Activated CD8-positive, alpha-beta memory T cell treated with anti-CD3 and anti-CD28 coated beads, Interleukin-2, amount 50 U/mL, for 4 hours (primary cell): ENCODE measurements around the gene HSPBP1.
A peak's percentile ranks its signal among the peaks of the same experiment; 100 is the strongest.
"Not testable (repeated sequence)": the region's sequence is repeated elsewhere in the genome, so short reads cannot be mapped to it uniquely, and the experiment has no call there.

ENCODE experiments used
- DNase-seq: peaks from one replicate; pipeline ENCODE4 v3.0.0-alpha.2; 2020

The HSPBP1 gene

GRCh38 chr19:55279770-55280643 lies at the start of gene HSPBP1:
TSS of gene HSPBP1 (minus strand) at chr19:55280110. CDS start at chr19:55279608, 502 bp downstream.
- peak; percentile 92 for DNase-seq

GRCh38 chr19:55328774-55329318 lies 48.9 kb upstream of the HSPBP1 start:
- not testable (repeated sequence) for DNase-seq

- no peak for DNase-seq
These were observed 45.3 kb upstream of the HSPBP1 start, which contains the start of gene TMEM150B for GRCh38 chr19:55325172-55325571. TSS of gene TMEM150B (minus strand) at chr19:55325341. CDS start at chr19:55321036, 4,305 bp downstream.

- DNase-seq: no peak
These were observed 44.8 kb upstream of the HSPBP1 start for GRCh38 chr19:55324662-55325061.

- DNase-seq: no peak
These were observed 42.4 kb upstream of the HSPBP1 start for GRCh38 chr19:55322204-55322885.

- DNase-seq: no peak
These were observed 41.7 kb upstream of the HSPBP1 start for GRCh38 chr19:55321466-55322137.

GRCh38 chr19:55320844-55321419 lies 41.0 kb upstream of the HSPBP1 start:
- no peak for DNase-seq

GRCh38 chr19:55319785-55320184 lies 39.9 kb upstream of the HSPBP1 start:
- DNase-seq: no peak

GRCh38 chr19:55316646-55317045 lies 36.7 kb upstream of the HSPBP1 start:
- DNase-seq: no peak

- DNase-seq: no peak
These were observed 36.1 kb upstream of the HSPBP1 start for GRCh38 chr19:55315956-55316525.

GRCh38 chr19:55314396-55314795 lies 34.5 kb upstream of the HSPBP1 start:
- DNase-seq: no peak

- no peak for DNase-seq
These were observed 33.0 kb upstream of the HSPBP1 start for GRCh38 chr19:55312621-55313512.

GRCh38 chr19:55311797-55312196 lies 31.9 kb upstream of the HSPBP1 start:
- no peak for DNase-seq

GRCh38 chr19:55311397-55311796 lies 31.5 kb upstream of the HSPBP1 start:
- DNase-seq: no peak

- DNase-seq: no peak
These were observed 30.6 kb upstream of the HSPBP1 start for GRCh38 chr19:55310498-55310897.

- DNase-seq: no peak
These were observed 29.5 kb upstream of the HSPBP1 start for GRCh38 chr19:55309448-55309847.

- DNase-seq: no peak
These were observed 28.4 kb upstream of the HSPBP1 start for GRCh38 chr19:55308281-55308680.

- no peak for DNase-seq
These were observed 26.8 kb upstream of the HSPBP1 start for GRCh38 chr19:55306712-55307111.

GRCh38 chr19:55305983-55306562 lies 26.2 kb upstream of the HSPBP1 start:
- no peak for DNase-seq

GRCh38 chr19:55305491-55305890 lies 25.6 kb upstream of the HSPBP1 start:
- peak; percentile 53 for DNase-seq

GRCh38 chr19:55304980-55305379 lies 25.1 kb upstream of the HSPBP1 start:
- no peak for DNase-seq
